ENCODE measurements around the gene KAT6B. TPM values are rescaled to one million over a fixed set of nuclear protein-coding genes. Genes with fewer than 3 reads are reported as not detected.

KAT6B gene
- total and polyA plus RNA-seq, 7 experiments from 2014 or later = 33.2 to 80.5 (median 63.6) TPM

DNA sequence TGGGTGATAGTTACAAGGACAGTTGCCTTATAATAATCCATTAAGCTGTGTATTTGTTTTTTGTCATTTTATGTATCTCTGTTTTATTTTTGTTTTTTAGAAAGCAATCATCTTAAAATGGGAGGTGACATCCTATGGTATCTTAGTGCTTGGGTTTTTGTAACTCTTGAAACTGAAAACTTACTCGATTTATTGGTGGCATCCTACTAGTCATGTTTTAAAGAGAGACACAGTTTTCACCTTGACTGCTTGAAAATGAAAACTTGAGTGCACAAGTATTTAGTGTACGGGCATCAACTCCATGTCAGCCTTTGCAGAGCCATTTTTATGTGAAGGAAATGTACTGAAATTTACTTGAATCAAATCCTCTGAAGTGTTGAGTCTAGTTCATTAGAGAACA is 181.2 kb downstream of the KAT6B start:
- no peaks in the 10 kb centered on the region for H3K27me3 Mint-ChIP-seq
- Histone ChIP-seq H3K27ac (ENCODE audit: low read depth, low read length) (peak overlapping the region; percentile 2), H3K4me3 (ENCODE audit: low read length) (no peak overlapping the region), H3K4me1 (ENCODE audit: control insufficient read depth in 2 of 2, insufficient read depth in 2 of 2, low read length in 2 of 2) (peaks cover 3 to 11% of the 10 kb centered on the region in 2 donors), H3K36me3 (ENCODE audit: control insufficient read depth in 2 of 3, insufficient read depth in 3 of 3, low read length in 3 of 3) (peaks cover 0 to 5% (median 0%) of the 10 kb centered on the region in 3 experiments), H3K27me3 (ENCODE audit: control insufficient read depth in 2 of 2, insufficient read depth in 2 of 2, low read length in 2 of 2) (no peaks in the 10 kb centered on the region), H3K9me3 (ENCODE audit: control insufficient read depth in 2 of 3, low read length in 3 of 3) (no peaks in the 10 kb centered on the region)
- H3K9me3 Mint-ChIP-seq = peaks cover 0 to 2% (median 0%) of the 10 kb centered on the region in 11 donors
- DNase-seq = no peak
- no peak for ATAC-seq
- H3K27ac Mint-ChIP-seq = peak overlapping the region; percentile 7 to 93 (median 86)
- peaks cover 17 to 50% (median 32%) of the 10 kb centered on the region in 7 donors for H3K4me1 Mint-ChIP-seq
- H3K36me3 Mint-ChIP-seq = peaks cover 2 to 31% (median 19%) of the 10 kb centered on the region in 5 donors
- H3K4me3 Mint-ChIP-seq = peak overlapping the region; percentile 16 to 81 (median 68)
- CTCF ChIA-PET = no interaction called here
- intact Hi-C loops (cut with micrococcal nuclease) = no loop called here
- POLR2A ChIA-PET = no interaction called here

DNA sequence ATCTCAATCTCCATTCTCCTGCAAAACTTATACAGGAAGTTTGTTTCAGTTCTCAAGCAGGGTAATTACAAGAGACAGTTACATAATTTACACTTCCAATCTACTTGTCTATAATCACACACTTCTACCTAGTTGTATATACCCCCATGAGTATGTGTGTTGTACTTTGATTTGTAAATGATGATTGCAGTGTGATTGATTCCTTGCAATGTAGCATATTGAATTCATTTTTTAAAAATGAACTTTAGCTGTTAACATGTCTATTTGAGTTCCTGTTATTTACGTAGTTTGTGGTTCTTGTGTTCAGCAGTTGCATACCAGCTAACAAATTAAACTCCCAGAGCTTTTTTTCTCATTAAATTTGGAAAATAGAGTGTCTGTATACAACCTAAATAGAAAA is 182.6 kb downstream of the KAT6B start:
- ChIA-PET CTCF (interaction anchor here (1.1 kb wide), 1 partner anchor 10 kb away, joined by 3 read pairs; no protein-coding TSS in a partner anchor), POLR2A (interaction anchor here (0.6 to 1.1 kb wide), 2 partner anchors 12 to 477 kb away, joined by 3 to 5 read pairs; no protein-coding TSS in a partner anchor)

DNA sequence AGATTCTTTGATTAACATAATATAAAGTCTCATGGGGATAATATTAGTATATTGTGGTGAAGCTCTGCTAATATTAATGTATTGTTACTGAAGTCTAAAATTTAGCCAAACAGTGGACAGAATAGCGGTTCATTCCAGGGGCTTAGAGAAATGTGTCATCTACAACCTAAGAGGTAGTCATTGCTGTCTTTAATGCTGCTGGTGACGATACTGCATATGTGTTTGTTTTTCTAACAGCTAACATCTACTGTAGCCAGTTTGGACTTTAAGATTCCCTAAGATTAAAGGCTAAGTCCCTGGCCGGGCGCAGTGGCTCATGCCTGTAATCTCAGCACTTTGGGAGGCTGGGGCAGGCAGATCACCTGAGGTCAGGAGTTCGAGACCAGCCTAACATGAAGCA is 183.0 kb downstream of the KAT6B start:
- Histone ChIP-seq H3K36me3 (ENCODE audit: control insufficient read depth in 2 of 3, insufficient read depth in 3 of 3, low read length in 3 of 3) (peaks cover 0 to 5% (median 0%) of the 10 kb centered on the region in 3 experiments), H3K9me3 (ENCODE audit: control insufficient read depth in 2 of 3, low read length in 3 of 3) (no peaks in the 10 kb centered on the region), H3K27me3 (ENCODE audit: control insufficient read depth in 2 of 2, insufficient read depth in 2 of 2, low read length in 2 of 2) (no peaks in the 10 kb centered on the region), H3K4me1 (ENCODE audit: control insufficient read depth in 2 of 2, insufficient read depth in 2 of 2, low read length in 2 of 2) (peaks cover 10 to 22% of the 10 kb centered on the region in 2 donors), H3K27ac (ENCODE audit: low read depth, low read length) (no peak overlapping the region), H3K4me3 (ENCODE audit: low read length) (no peak overlapping the region)
- ChIA-PET POLR2A (no interaction called here), CTCF (interaction anchor here (1.1 kb wide), 1 partner anchor 11 kb away, joined by 3 read pairs; no protein-coding TSS in a partner anchor)
- peaks cover 3 to 32% (median 21%) of the 10 kb centered on the region in 5 donors for H3K36me3 Mint-ChIP-seq
- peaks cover 27 to 63% (median 48%) of the 10 kb centered on the region in 7 donors for H3K4me1 Mint-ChIP-seq
- H3K9me3 Mint-ChIP-seq = peaks cover 0 to 2% (median 0%) of the 10 kb centered on the region in 11 donors
- peak overlapping the region in 8 of 9 donors; percentile 62 to 93 (median 79) for H3K27ac Mint-ChIP-seq
- no peaks in the 10 kb centered on the region for H3K27me3 Mint-ChIP-seq
- intact Hi-C loops (cut with micrococcal nuclease) = no loop called here
- DNase-seq = no peak
- H3K4me3 Mint-ChIP-seq = peak overlapping the region in 4 of 10 donors; percentile 43 to 80 (median 72)
- ATAC-seq = no peak

More for the DNA sequence above, 182.6 kb downstream of the KAT6B start:
- Mint-ChIP-seq H3K4me1 (peaks cover 25 to 59% (median 45%) of the 10 kb centered on the region in 7 donors), H3K27me3 (no peaks in the 10 kb centered on the region), H3K27ac (peak overlapping the region in 8 of 9 donors; percentile 42 to 93 (median 79)), H3K4me3 (peak overlapping the region in 9 of 10 donors; percentile 8 to 83 (median 47)), H3K36me3 (peaks cover 3 to 36% (median 26%) of the 10 kb centered on the region in 5 donors), H3K9me3 (peaks cover 0 to 2% (median 0%) of the 10 kb centered on the region in 11 donors)
- peak; percentile 40 for ATAC-seq
- Histone ChIP-seq H3K4me1 (ENCODE audit: control insufficient read depth in 2 of 2, insufficient read depth in 2 of 2, low read length in 2 of 2) (peaks cover 8 to 20% of the 10 kb centered on the region in 2 donors), H3K27ac (ENCODE audit: low read depth, low read length) (peak overlapping the region; percentile 0), H3K9me3 (ENCODE audit: control insufficient read depth in 2 of 3, low read length in 3 of 3) (no peaks in the 10 kb centered on the region), H3K4me3 (ENCODE audit: low read length) (no peak overlapping the region), H3K36me3 (ENCODE audit: control insufficient read depth in 2 of 3, insufficient read depth in 3 of 3, low read length in 3 of 3) (peaks cover 0 to 5% (median 0%) of the 10 kb centered on the region in 3 experiments), H3K27me3 (ENCODE audit: control insufficient read depth in 2 of 2, insufficient read depth in 2 of 2, low read length in 2 of 2) (no peaks in the 10 kb centered on the region)
- peak in 1 of 9 donors; percentile 10 for DNase-seq
- intact Hi-C loops (cut with micrococcal nuclease) = no loop called here

DNA sequence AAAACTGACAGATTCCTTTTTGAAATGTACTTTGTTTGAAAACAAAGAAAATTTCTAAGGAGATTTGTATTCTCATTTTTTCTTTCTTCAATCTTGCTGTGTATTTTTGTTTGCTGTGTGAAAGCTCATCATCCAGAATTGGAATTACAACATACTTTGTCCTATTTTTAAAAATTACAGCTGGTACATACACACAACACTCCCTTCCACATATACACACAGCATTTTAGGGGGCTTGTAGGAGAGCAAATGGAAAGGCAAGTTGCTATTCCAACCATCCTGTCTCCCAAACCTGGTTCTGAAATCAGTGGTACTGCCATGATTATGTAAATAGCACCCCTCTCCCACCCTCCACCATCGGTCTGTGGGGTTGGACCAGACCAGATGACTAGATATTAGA is 184.0 kb downstream of the KAT6B start:
- peak overlapping the region in 6 of 9 donors; percentile 4 to 70 (median 37) for H3K27ac Mint-ChIP-seq

DNA sequence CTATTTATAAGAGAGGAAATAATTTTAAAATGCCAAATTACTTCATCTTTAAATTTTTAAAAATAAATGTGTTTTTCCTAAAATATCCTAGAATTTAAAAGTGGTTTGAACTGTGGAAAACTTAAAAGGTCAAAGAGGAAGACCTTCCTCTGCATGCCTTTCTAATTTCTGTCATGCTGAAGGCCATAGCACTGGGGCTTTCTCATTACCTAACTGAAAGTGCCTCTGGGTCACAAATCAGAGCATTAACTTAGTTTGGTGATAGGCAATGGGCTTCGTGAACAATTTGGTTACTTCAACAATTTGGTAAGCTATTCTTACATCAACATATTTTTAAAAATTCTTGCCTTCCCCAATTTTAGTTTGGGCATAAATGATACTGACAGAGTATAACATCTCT is 184.8 kb downstream of the KAT6B start:
- ChIA-PET CTCF (no interaction called here), POLR2A (no interaction called here)
- Mint-ChIP-seq H3K27ac (peak overlapping the region in 3 of 9 donors; percentile 39 to 83 (median 80)), H3K36me3 (peaks cover 3 to 29% (median 18%) of the 10 kb centered on the region in 5 donors), H3K4me1 (peaks cover 31 to 78% (median 58%) of the 10 kb centered on the region in 7 donors), H3K9me3 (peaks cover 0 to 2% (median 0%) of the 10 kb centered on the region in 11 donors), H3K4me3 (no peak overlapping the region), H3K27me3 (no peaks in the 10 kb centered on the region)
- intact Hi-C loops (cut with micrococcal nuclease) = loop anchor here in 1 of 2 donors (10.0 kb wide), 1 partner anchor 116 kb away; no protein-coding TSS in a partner anchor
- Histone ChIP-seq H3K27ac (ENCODE audit: low read depth, low read length) (no peak overlapping the region), H3K9me3 (ENCODE audit: control insufficient read depth in 2 of 3, low read length in 3 of 3) (no peaks in the 10 kb centered on the region), H3K27me3 (ENCODE audit: control insufficient read depth in 2 of 2, insufficient read depth in 2 of 2, low read length in 2 of 2) (no peaks in the 10 kb centered on the region), H3K4me3 (ENCODE audit: low read length) (no peak overlapping the region), H3K36me3 (ENCODE audit: control insufficient read depth in 2 of 3, insufficient read depth in 3 of 3, low read length in 3 of 3) (peaks cover 0 to 5% (median 0%) of the 10 kb centered on the region in 3 experiments), H3K4me1 (ENCODE audit: control insufficient read depth in 2 of 2, insufficient read depth in 2 of 2, low read length in 2 of 2) (peaks cover 21 to 30% of the 10 kb centered on the region in 2 donors)
- DNase-seq (no peak), ATAC-seq (no peak)

More for the DNA sequence above, 184.0 kb downstream of the KAT6B start:
- Mint-ChIP-seq H3K4me3 (no peak overlapping the region), H3K4me1 (peaks cover 31 to 73% (median 58%) of the 10 kb centered on the region in 7 donors), H3K36me3 (peaks cover 3 to 28% (median 21%) of the 10 kb centered on the region in 5 donors), H3K9me3 (peaks cover 0 to 2% (median 0%) of the 10 kb centered on the region in 11 donors), H3K27me3 (no peaks in the 10 kb centered on the region)
- intact Hi-C loops (cut with micrococcal nuclease) = loop anchor here in 1 of 2 donors (10.0 kb wide), 1 partner anchor 116 kb away; no protein-coding TSS in a partner anchor
- Histone ChIP-seq H3K9me3 (ENCODE audit: control insufficient read depth in 2 of 3, low read length in 3 of 3) (no peaks in the 10 kb centered on the region), H3K4me1 (ENCODE audit: control insufficient read depth in 2 of 2, insufficient read depth in 2 of 2, low read length in 2 of 2) (peaks cover 19 to 30% of the 10 kb centered on the region in 2 donors), H3K27ac (ENCODE audit: low read depth, low read length) (no peak overlapping the region), H3K36me3 (ENCODE audit: control insufficient read depth in 2 of 3, insufficient read depth in 3 of 3, low read length in 3 of 3) (peaks cover 0 to 5% (median 0%) of the 10 kb centered on the region in 3 experiments), H3K27me3 (ENCODE audit: control insufficient read depth in 2 of 2, insufficient read depth in 2 of 2, low read length in 2 of 2) (no peaks in the 10 kb centered on the region), H3K4me3 (ENCODE audit: low read length) (no peak overlapping the region)
- POLR2A ChIA-PET = no interaction called here
- CTCF ChIA-PET = no interaction called here
- ATAC-seq = no peak
- DNase-seq = no peak

DNA sequence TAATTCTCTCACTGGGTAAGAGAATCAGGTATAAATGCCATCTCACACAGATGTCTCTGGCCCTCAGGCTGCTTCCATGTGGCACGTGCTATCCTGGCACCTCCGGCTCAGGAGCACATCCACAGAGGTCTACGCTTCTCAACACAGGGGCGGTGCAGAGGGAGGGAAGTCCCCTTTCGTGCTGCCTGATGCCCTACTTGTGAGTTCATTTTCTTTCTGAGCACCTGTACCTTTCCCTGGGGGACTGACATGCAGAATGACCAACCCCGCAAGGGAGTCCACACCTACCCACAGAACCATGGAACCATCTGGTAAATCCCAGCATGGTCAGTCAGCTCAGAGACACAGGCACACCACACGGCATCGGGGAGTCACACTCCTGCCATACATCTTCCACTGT is 186.1 kb downstream of the KAT6B start:
- no peak overlapping the region for H3K27ac ChIP-seq (ENCODE audit: low read depth, low read length)
- intact Hi-C loops (cut with micrococcal nuclease) = loop anchor here in 1 of 2 donors (10.0 kb wide), 1 partner anchor 118 kb away; no protein-coding TSS in a partner anchor
- Mint-ChIP-seq H3K36me3 (peaks cover 3 to 26% (median 15%) of the 10 kb centered on the region in 5 donors), H3K4me3 (peak overlapping the region in 3 of 10 donors; percentile 25 to 77 (median 77)), H3K9me3 (peaks cover 0 to 2% (median 0%) of the 10 kb centered on the region in 11 donors), H3K4me1 (peaks cover 23 to 73% (median 53%) of the 10 kb centered on the region in 7 donors), H3K27me3 (no peaks in the 10 kb centered on the region), H3K27ac (peak overlapping the region in 8 of 9 donors; percentile 14 to 91 (median 80))
- POLR2A ChIA-PET = no interaction called here
- H3K9me3 ChIP-seq (ENCODE audit: control insufficient read depth in 2 of 3, low read length in 3 of 3) = no peaks in the 10 kb centered on the region
- no peak overlapping the region for H3K4me3 ChIP-seq (ENCODE audit: low read length)
- H3K4me1 ChIP-seq (ENCODE audit: control insufficient read depth in 2 of 2, insufficient read depth in 2 of 2, low read length in 2 of 2) = peaks cover 21 to 25% of the 10 kb centered on the region in 2 donors
- no peaks in the 10 kb centered on the region for H3K27me3 ChIP-seq (ENCODE audit: control insufficient read depth in 2 of 2, insufficient read depth in 2 of 2, low read length in 2 of 2)
- ATAC-seq = peak; percentile 16
- CTCF ChIA-PET = no interaction called here
- DNase-seq = no peak
- peaks cover 0 to 5% (median 0%) of the 10 kb centered on the region in 3 experiments for H3K36me3 ChIP-seq (ENCODE audit: control insufficient read depth in 2 of 3, insufficient read depth in 3 of 3, low read length in 3 of 3)
